Upper lobe of right lung (tissue), 1 donor: ENCODE measurements around the gene COMMD1. TPM values are rescaled to one million over a fixed set of nuclear protein-coding genes. Genes with fewer than 3 reads are reported as not detected.
"Not testable (repeated sequence)": the region's sequence is repeated elsewhere in the genome, so short reads cannot be mapped to it uniquely, and the experiment has no call there.

Experiments
- ATAC-seq: fragments of 200-7000 bp; cut with Tn5 transposase; one replicate; pipeline ENCODE4 v1.9.1; 2020; ENCODE audit warnings: mild to moderate bottlenecking, moderate library complexity
- DNase-seq: peaks from one replicate; pipeline ENCODE4 v3.0.0-alpha.2; 2020
- H3K27ac ChIP-seq: fragments of 200-600 bp; one replicate; pipeline ENCODE4 v1.8.0; 2022
- H3K27me3 ChIP-seq: fragments of 200-600 bp; one replicate; pipeline ENCODE4 v1.8.0; 2022; ENCODE audit warnings: mild to moderate bottlenecking
- H3K36me3 ChIP-seq: fragments of 200-600 bp; one replicate; pipeline ENCODE4 v1.8.0; 2022
- H3K4me1 ChIP-seq: fragments of 200-600 bp; one replicate; pipeline ENCODE4 v1.8.0; 2022
- H3K4me3 ChIP-seq: fragments of 200-600 bp; one replicate; pipeline ENCODE4 v1.8.0; 2022; ENCODE audit warnings: mild to moderate bottlenecking
- H3K9me3 ChIP-seq: fragments of 200-600 bp; one replicate; pipeline ENCODE4 v1.8.0; 2022
- CTCF ChIP-seq: fragments of 200-600 bp; IDR thresholded peaks from one replicate; pipeline ENCODE4 v1.8.0; 2022; ENCODE audit warnings: antibody characterized with exemption
- intact Hi-C: fragments of 100-400 bp; cut with DNase I; formaldehyde crosslinking; loops from one replicate; pipeline ENCODE4 v1.11.0; 2022
- total RNA-seq: library from RNA; stranded (reverse); fragmentation: NEBNext Ultra II Directional; extraction: Animal tissue kit (Norgen Biotek cat#: 25700); gene quantifications from one replicate; pipeline ENCODE4 v1.2.1, GENCODE V29; 2021
- donor health status: DM: no; HTN: yes; CAD: no; lungs with severe emphysema.

The COMMD1 gene
- total RNA-seq, 1 donor from 2014 or later = 30.3 TPM

- no peak for TF ChIP-seq CTCF
- Histone ChIP-seq H3K27me3 (no peaks in the 10 kb centered on the region), H3K9me3 (no peaks in the 10 kb centered on the region), H3K4me3 (no peak overlapping the region), H3K36me3 (no peaks in the 10 kb centered on the region), H3K27ac (no peak overlapping the region), H3K4me1 (no peaks in the 10 kb centered on the region)
- ATAC-seq = no peak
- no peak for DNase-seq
- intact Hi-C loops = no loop called here
Observed at GRCh38 chr2:62036761-62037250, 131.3 kb downstream of the COMMD1 start.

GRCh38 chr2:62038975-62039771 lies 133.7 kb downstream of the COMMD1 start:
- intact Hi-C loops = no loop called here
- ATAC-seq = peak; percentile 89

GRCh38 chr2:62040926-62041325 lies 135.5 kb downstream of the COMMD1 start:
- intact Hi-C loops = no loop called here
- no peak for ATAC-seq
- TF ChIP-seq CTCF = no peak
- Histone ChIP-seq H3K9me3 (no peaks in the 10 kb centered on the region), H3K4me3 (no peak overlapping the region), H3K27ac (no peak overlapping the region), H3K27me3 (no peaks in the 10 kb centered on the region), H3K36me3 (no peaks in the 10 kb centered on the region), H3K4me1 (no peaks in the 10 kb centered on the region)
- DNase-seq = no peak

More at GRCh38 chr2:62038975-62039771, 133.7 kb downstream of the COMMD1 start:
- Histone ChIP-seq H3K36me3 (no peaks in the 10 kb centered on the region), H3K27me3 (no peaks in the 10 kb centered on the region), H3K4me3 (no peak overlapping the region), H3K9me3 (no peaks in the 10 kb centered on the region), H3K27ac (no peak overlapping the region), H3K4me1 (no peaks in the 10 kb centered on the region)
- DNase-seq = no peak
- TF ChIP-seq CTCF = no peak

GRCh38 chr2:62041701-62042385 lies 136.4 kb downstream of the COMMD1 start:
- ATAC-seq, DNase-seq, H3K4me1 ChIP-seq, H3K27me3 ChIP-seq, intact Hi-C loops, H3K4me3 ChIP-seq, H3K27ac ChIP-seq, H3K9me3 ChIP-seq, H3K36me3 ChIP-seq: not testable (repeated sequence)

GRCh38 chr2:62042400-62042799 lies 136.9 kb downstream of the COMMD1 start:
- Histone ChIP-seq H3K27ac (no peak overlapping the region), H3K27me3 (no peaks in the 10 kb centered on the region), H3K4me1 (no peaks in the 10 kb centered on the region), H3K36me3 (no peaks in the 10 kb centered on the region), H3K4me3 (no peak overlapping the region), H3K9me3 (no peaks in the 10 kb centered on the region)
- no peak for TF ChIP-seq CTCF
- intact Hi-C loops = no loop called here
- no peak for ATAC-seq
- DNase-seq = no peak

GRCh38 chr2:62042944-62043343 lies 137.5 kb downstream of the COMMD1 start:
- Histone ChIP-seq H3K4me1 (no peaks in the 10 kb centered on the region), H3K4me3 (no peak overlapping the region), H3K36me3 (no peaks in the 10 kb centered on the region), H3K9me3 (no peaks in the 10 kb centered on the region), H3K27me3 (no peaks in the 10 kb centered on the region), H3K27ac (no peak overlapping the region)
- ATAC-seq = no peak
- no peak for TF ChIP-seq CTCF
- intact Hi-C loops = no loop called here
- no peak for DNase-seq
